SK-N-SH (cell line): ENCODE measurements around the gene D2HGDH. TPM values are rescaled to one million over a fixed set of nuclear protein-coding genes. Genes with fewer than 3 reads are reported as not detected.
A peak's percentile ranks its signal among the peaks of the same experiment; 100 is the strongest.
"Not testable (repeated sequence)": the region's sequence is repeated elsewhere in the genome, so short reads cannot be mapped to it uniquely, and the experiment has no call there.

ENCODE experiments used
- CTCF ChIA-PET: fragments of 300-600, 350-600 bp; formaldehyde crosslinking; extraction: SDS; loops from one replicate; lab custom pipeline; 2021; lab: Yijun Ruan, JAX
- POLR2A ChIA-PET: fragments of 350-600 bp; sonication (Branson Sonifier 250); formaldehyde crosslinking; extraction: SDS; loops from one replicate; lab custom pipeline; 2020; ENCODE audit warnings: antibody characterized with exemption, inconsistent platforms; lab: Yijun Ruan, JAX
- DNase-seq: peaks from one replicate; pipeline ENCODE4 v3.0.0; 2012
- H2AFZ ChIP-seq: fragments of 200-600 bp; sonication (generic); 2 replicates; pipeline ENCODE4 v1.8.1; 2016; ENCODE audit warnings: antibody characterized with exemption, mild to moderate bottlenecking, low read depth
- H3F3A ChIP-seq: fragments of 200-600 bp; sonication (generic); replicated peaks from 2 replicates; pipeline ENCODE3; 2016; ENCODE audit warnings: antibody characterized with exemption, mild to moderate bottlenecking; ENCODE audit not compliant: insufficient read depth
- H3K27ac ChIP-seq, 2 experiments: fragments of 200-500 bp in 1 of 2; fragments of 200-600 bp in 1 of 2; sonication (Bioruptor generic) in 1 of 2; sonication (generic), shearing (Covaris generic) in 1 of 2; 2 replicates each; pipeline versions ENCODE4 v1.5.1 to v1.6.1; 2014 to 2016; ENCODE audit warnings: low read depth in 2 of 2, inconsistent platforms in 1 of 2, low read length in 1 of 2, mild to moderate bottlenecking in 1 of 2, mixed read lengths in 1 of 2
- H3K27me3 ChIP-seq: fragments of 200-600 bp; sonication (generic), shearing (Covaris generic); 2 replicates; pipeline ENCODE4 v1.6.1; 2016; ENCODE audit warnings: mixed run types; ENCODE audit not compliant: insufficient read depth
- H3K36me3 ChIP-seq, 2 experiments: fragments of 200-500 bp in 1 of 2; fragments of 200-600 bp in 1 of 2; sonication (Bioruptor generic) in 1 of 2; sonication (generic) in 1 of 2; replicated peaks in 1 of 2; 2 replicates each; pipeline versions ENCODE3 to v1.5.1; 2014 to 2016; ENCODE audit warnings: low read length in 1 of 2, mild to moderate bottlenecking in 1 of 2; ENCODE audit not compliant: insufficient read depth in 2 of 2, control insufficient read depth in 1 of 2
- H3K4me1 ChIP-seq, 2 experiments: fragments of 200-500 bp in 1 of 2; fragments of 200-600 bp in 1 of 2; sonication (Bioruptor generic) in 1 of 2; sonication (generic), shearing (Covaris generic) in 1 of 2; 2 replicates each; pipeline versions ENCODE4 v1.5.1 to v1.6.1; 2014 to 2016; ENCODE audit warnings: low read depth in 1 of 2, low read length in 1 of 2, mixed run types in 1 of 2; ENCODE audit not compliant: insufficient read depth in 2 of 2, control insufficient read depth in 1 of 2
- H3K4me2 ChIP-seq: fragments of 200-600 bp; sonication (generic), shearing (Covaris generic); 2 replicates; pipeline ENCODE4 v1.6.1; 2017; ENCODE audit warnings: mixed run types
- H3K4me3 ChIP-seq, 2 experiments: fragments of 200-500 bp in 1 of 2; fragments of 200-600 bp in 1 of 2; sonication (Bioruptor generic) in 1 of 2; sonication (generic), shearing (Covaris generic) in 1 of 2; 2 replicates each; pipeline versions ENCODE4 v1.5.1 to v1.8.1; 2014 to 2016; ENCODE audit warnings: low read depth in 2 of 2, inconsistent platforms in 1 of 2, low read length in 1 of 2, mild to moderate bottlenecking in 1 of 2, mixed read lengths in 1 of 2, moderate library complexity in 1 of 2
- H3K79me2 ChIP-seq: fragments of 200-600 bp; sonication (generic); 2 replicates; pipeline ENCODE4 v1.8.1; 2017; ENCODE audit warnings: mild to moderate bottlenecking; ENCODE audit not compliant: insufficient read depth
- H3K9ac ChIP-seq: fragments of 200-600 bp; sonication (generic); 2 replicates; pipeline ENCODE4 v1.6.1; 2017; ENCODE audit warnings: mixed run types
- H3K9me2 ChIP-seq: fragments of 200-600 bp; sonication (generic); 2 replicates; pipeline ENCODE4 v1.6.1; 2017; ENCODE audit warnings: mixed run types
- H3K9me3 ChIP-seq: fragments of 200-600 bp; sonication (generic); 2 replicates; pipeline ENCODE4 v1.6.1; 2017; ENCODE audit warnings: mixed run types, mild to moderate bottlenecking, moderate library complexity
- H4K20me1 ChIP-seq: fragments of 200-600 bp; sonication (generic); 2 replicates; pipeline ENCODE4 v1.6.1; 2017; ENCODE audit warnings: mild to moderate bottlenecking, mixed run types; ENCODE audit not compliant: insufficient read depth
- EP300 ChIP-seq, 2 experiments: IDR thresholded peaks; 2 replicates each; pipeline versions ENCODE4 v1.4.0 to v1.6.1; 2012; ENCODE audit warnings: borderline replicate concordance in 1 of 2, low read depth in 1 of 2, low read length in 1 of 2
- MAX ChIP-seq: IDR thresholded peaks from 2 replicates; pipeline ENCODE4 v1.4.0; 2012; ENCODE audit warnings: low read depth
- POLR2AphosphoS5 ChIP-seq: IDR thresholded peaks from 2 replicates; pipeline ENCODE4 v1.6.1; 2012; ENCODE audit warnings: low read depth, low read length
- RAD21 ChIP-seq: IDR thresholded peaks from 2 replicates; pipeline ENCODE4 v1.6.1; 2012; ENCODE audit warnings: mild to moderate bottlenecking, low read length
- SMC3 ChIP-seq: IDR thresholded peaks from 2 replicates; pipeline ENCODE4 v1.6.1; 2012; ENCODE audit warnings: low read depth, low read length, improper control_type of control experiment
- WGBS: methylation state at CpG from one replicate; pipeline ENCODE4 v1.1.6; 2017; ENCODE audit warnings: low lambda C conversion rate; 5-methylcytosine and 5-hydroxymethylcytosine counted together
- polyA plus RNA-seq, 3 experiments: library from polyadenylated mRNA; depleted of rRNA; stranded (reverse); fragments of >200 nt; gene quantifications; 2 replicates each; pipeline ENCODE4 v1.2.3, GENCODE V29; 2012
- TF ChIP-seq, protein P1 (sequence below): fragments of 200-600 bp; sonication (generic); IDR thresholded peaks from 2 replicates; pipeline ENCODE4 v1.6.1; 2017; ENCODE audit warnings: antibody characterized with exemption, mild to moderate bottlenecking, moderate library complexity

The D2HGDH gene
- polyA plus RNA-seq, 1 of the 3 experiments (the other 2 are of a cell fraction): 36.3 TPM

GRCh38 chr2:241730671-241731293 is 3.6 kb upstream of the D2HGDH start:
- ChIA-PET CTCF (interaction anchor here (1.0 to 5.4 kb wide), 4 partner anchors 9 to 148 kb away, joined by 3 to 34 read pairs (median 4); partner anchors contain the start of gene ING5), POLR2A (no interaction called here)
- Histone ChIP-seq H4K20me1 (no peaks in the 10 kb centered on the region), H3K4me2 (no peak overlapping the region), H3K9ac (no peak overlapping the region), H2AFZ (no peak overlapping the region), H3K36me3 (no peaks in the 10 kb centered on the region), H3K27ac (no peak overlapping the region), H3K27me3 (no peaks in the 10 kb centered on the region), H3K4me3 (no peak overlapping the region), H3K4me1 (peaks cover 0 to 2% of the 10 kb centered on the region in 2 experiments; a peak in 1 of 4 replicates), H3F3A (no peaks in the 10 kb centered on the region), H3K9me2 (no peaks in the 10 kb centered on the region), H3K9me3 (no peaks in the 10 kb centered on the region), H3K79me2 (0 out of 2 replicates have a peak, but pooled peaks cover 1% of the 10 kb centered on the region)
- 90% methylated on average over 12 of the region's 12 CpGs for WGBS
- no peak for DNase-seq
- TF ChIP-seq POLR2AphosphoS5: no peak
- no peak for TF ChIP-seq SMC3
- no peak for TF ChIP-seq EP300 (IDR thresholded peaks at IDR 0.05; ENCODE audit: borderline replicate concordance in 1 of 2, low read depth in 1 of 2, low read length in 1 of 2)
- no peak for TF ChIP-seq MAX

DNA sequence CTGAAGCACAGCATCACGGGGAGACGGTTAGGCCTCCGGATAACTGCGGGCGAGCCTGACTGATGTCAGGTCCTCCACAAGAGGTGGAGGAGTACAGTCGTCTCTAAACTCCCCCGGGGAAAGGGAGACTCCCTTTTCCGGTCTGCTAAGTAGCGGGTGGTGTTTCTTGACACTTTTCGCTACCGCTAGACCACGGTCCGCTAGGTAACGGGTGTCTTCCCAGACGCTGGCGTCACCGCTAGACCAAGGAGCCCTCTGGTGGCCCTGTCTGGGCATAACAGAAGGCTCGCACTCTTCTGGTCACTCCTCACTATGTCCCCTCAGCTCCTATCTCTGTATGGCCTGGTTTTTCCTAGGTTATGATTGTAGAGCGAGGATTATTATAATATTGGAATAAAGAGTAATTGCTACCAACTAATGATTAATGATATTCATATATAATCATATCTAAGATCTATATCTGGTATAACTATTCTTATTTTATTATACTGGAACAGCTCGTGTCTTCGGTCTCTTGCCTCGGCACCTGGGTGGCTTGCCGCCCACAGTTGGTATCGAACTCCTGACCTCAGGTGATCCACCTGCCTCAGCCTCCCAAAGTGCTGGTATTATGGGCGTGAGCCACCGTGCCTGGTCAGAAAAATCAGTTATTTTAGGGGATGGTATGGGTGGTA is 1.8 kb upstream of the D2HGDH start:
- TF ChIP-seq, protein P1, sequence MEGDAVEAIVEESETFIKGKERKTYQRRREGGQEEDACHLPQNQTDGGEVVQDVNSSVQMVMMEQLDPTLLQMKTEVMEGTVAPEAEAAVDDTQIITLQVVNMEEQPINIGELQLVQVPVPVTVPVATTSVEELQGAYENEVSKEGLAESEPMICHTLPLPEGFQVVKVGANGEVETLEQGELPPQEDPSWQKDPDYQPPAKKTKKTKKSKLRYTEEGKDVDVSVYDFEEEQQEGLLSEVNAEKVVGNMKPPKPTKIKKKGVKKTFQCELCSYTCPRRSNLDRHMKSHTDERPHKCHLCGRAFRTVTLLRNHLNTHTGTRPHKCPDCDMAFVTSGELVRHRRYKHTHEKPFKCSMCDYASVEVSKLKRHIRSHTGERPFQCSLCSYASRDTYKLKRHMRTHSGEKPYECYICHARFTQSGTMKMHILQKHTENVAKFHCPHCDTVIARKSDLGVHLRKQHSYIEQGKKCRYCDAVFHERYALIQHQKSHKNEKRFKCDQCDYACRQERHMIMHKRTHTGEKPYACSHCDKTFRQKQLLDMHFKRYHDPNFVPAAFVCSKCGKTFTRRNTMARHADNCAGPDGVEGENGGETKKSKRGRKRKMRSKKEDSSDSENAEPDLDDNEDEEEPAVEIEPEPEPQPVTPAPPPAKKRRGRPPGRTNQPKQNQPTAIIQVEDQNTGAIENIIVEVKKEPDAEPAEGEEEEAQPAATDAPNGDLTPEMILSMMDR: peak; percentile 63
- peak; percentile 41; the same call in 1 of the 2 replicates for TF ChIP-seq RAD21
- TF ChIP-seq SMC3: peak; percentile 27; the same call in 1 of the 2 replicates
- H3K4me1 ChIP-seq, H3K27me3 ChIP-seq, H3F3A ChIP-seq, H4K20me1 ChIP-seq, H3K4me3 ChIP-seq, H3K4me2 ChIP-seq, POLR2A ChIA-PET, H3K27ac ChIP-seq, H3K9me2 ChIP-seq, H3K36me3 ChIP-seq, H3K9me3 ChIP-seq, H3K9ac ChIP-seq: not testable (repeated sequence)
- H2AFZ ChIP-seq: peak overlapping the region; percentile 65; the same call in 1 of the 2 replicates
- H3K79me2 ChIP-seq: peaks cover 17% of the 10 kb centered on the region; the same call in 1 of the 2 replicates
- CTCF ChIA-PET: interaction anchor here (1.0 to 5.4 kb wide), 6 partner anchors 8 to 145 kb away, joined by 3 to 37 read pairs (median 7); partner anchors contain the start of gene ING5
- WGBS: 77% methylated on average over 16 of the region's 26 CpGs
- DNase-seq: peak; percentile 32
